ENCODE results near the gene SLC44A4.
A peak's percentile ranks its signal among the peaks of the same experiment; 100 is the strongest.
"Not testable (repeated sequence)": the region's sequence is repeated elsewhere in the genome, so short reads cannot be mapped to it uniquely, and the experiment has no call there.

SLC44A4 gene

DNA sequence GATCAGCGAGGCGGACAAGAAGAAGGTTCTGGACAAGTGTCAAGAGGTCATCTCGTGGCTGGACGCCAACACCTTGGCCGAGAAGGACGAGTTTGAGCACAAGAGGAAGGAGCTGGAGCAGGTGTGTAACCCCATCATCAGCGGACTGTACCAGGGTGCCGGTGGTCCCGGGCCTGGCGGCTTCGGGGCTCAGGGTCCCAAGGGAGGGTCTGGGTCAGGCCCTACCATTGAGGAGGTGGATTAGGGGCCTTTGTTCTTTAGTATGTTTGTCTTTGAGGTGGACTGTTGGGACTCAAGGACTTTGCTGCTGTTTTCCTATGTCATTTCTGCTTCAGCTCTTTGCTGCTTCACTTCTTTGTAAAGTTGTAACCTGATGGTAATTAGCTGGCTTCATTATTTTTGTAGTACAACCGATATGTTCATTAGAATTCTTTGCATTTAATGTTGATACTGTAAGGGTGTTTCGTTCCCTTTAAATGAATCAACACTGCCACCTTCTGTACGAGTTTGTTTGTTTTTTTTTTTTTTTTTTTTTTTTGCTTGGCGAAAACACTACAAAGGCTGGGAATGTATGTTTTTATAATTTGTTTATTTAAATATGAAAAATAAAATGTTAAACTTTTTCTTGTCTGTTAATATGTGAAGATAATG, 49.0 kb downstream of the SLC44A4 start:
- no peak for ATAC-seq

DNA sequence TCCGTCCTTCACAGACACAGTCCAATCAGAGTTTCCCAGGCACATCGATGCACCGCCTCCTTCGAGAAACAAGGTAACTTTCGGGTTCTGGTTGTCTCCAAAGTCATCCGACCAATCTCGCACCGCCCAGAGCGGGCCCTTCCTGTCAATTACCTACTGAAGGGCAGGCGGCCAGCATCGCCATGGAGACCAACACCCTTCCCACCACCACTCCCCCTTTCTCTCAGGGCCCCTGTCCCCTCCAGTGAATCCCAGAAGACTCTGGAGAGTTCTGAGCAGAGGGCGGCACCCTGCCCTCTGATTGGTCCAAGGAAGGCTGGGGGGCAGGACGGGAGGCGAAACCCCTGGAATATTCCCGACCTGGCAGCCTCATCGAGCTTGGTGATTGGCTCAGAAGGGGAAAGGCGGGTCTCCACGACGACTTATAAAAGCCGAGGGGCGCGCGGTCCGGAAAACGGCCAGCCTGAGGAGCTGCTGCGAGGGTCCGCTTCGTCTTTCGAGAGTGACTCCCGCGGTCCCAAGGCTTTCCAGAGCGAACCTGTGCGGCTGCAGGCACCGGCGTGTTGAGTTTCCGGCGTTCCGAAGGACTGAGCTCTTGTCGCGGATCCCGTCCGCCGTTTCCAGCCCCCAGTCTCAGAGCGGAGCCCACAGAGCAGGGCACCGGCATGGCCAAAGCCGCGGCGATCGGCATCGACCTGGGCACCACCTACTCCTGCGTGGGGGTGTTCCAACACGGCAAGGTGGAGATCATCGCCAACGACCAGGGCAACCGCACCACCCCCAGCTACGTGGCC, 51.3 kb downstream of the SLC44A4 start, which contains the start of gene HSPA1B:
Gene HSPA1B (plus strand): TSS at position 453 of the 794 bp plus-strand sequence. CDS start 213 bp downstream, at position 666.
- DNase-seq (peak; percentile 94), ATAC-seq (peak; percentile 92)

More for the DNA sequence above, 49.0 kb downstream of the SLC44A4 start:
- no peak for DNase-seq

DNA sequence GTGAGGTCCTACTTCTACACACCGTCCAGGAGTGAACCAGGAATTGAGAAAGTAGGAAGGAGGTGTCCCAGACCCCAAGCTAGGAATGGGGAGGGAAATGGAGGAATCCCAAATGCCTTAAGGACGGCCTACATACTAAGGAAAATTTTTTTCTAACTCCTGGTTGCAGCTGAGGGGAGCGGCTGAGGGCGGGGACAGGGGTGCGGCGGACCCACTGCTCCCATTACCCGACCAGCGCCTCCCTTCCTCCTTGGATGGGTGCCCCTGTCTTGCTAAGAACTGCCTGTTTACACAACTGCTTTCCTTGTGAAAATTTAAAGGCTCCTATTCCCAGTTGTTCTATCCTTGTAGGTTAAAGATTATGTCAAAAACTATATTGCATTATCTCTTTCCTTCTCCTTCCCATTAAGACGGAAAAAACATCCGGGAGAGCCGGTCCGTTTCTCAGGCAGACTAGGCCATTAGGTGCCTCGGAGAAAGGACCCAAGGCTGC, 52.0 kb downstream of the SLC44A4 start:
- ATAC-seq, result no peak
- peak; percentile 50 for DNase-seq

DNA sequence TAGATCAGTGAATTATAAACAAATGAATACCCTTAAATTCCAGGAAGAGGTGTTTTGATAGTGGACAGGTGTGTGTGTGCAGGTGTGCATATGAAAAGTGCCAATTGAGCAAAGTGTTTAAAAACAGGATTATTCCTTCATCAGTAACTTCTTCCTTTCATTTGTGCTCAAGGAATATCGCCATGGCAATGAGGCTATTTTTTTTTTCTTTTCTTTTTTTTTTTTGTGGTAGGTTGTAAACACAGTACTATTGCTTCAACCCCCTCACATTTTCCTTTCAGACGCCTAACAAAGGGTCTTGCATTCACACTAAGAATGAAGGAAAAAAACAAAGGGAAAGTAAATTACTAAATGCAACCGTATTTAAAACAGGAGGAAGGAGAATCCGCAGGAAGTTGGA, 53.2 kb downstream of the SLC44A4 start:
- ATAC-seq, result no peak
- DNase-seq, result no peak

DNA sequence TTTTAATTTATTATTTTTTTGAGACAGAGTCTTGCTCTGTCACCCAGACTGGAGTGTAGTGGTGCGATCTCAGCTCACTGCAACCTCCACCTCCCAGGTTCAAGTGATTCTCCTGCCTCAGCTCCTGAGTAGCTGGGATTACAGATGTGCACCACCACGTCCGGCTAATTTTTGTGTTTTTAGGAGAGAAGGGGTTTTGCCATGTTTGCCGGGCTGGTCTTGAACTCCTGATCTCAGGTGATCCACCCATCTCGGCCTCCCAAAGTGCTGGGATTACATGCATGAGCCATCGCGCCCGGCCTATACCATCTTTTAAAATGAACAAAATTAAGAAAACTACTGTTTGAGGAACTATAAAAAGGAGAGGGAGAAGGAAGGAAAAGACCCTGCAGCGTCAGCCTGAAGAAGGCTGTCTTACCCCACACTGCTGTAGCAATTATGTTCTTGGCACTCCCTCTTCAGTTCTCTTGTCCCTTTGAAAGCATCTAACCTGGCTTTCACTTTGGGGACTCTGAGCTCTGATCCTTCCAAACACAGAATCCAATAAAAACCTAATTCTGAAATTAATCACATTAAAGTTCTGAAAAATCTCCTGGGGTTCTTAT, 55.1 kb downstream of the SLC44A4 start:
- ATAC-seq, DNase-seq: not testable (repeated sequence)

- ATAC-seq, result peak; percentile 58
- peak; percentile 70 for DNase-seq
Observed at GRCh38 chr6:31822036-31822821, 56.6 kb downstream of the SLC44A4 start.

- peak; percentile 61 for ATAC-seq
Observed at GRCh38 chr6:31821301-31822035, 57.3 kb downstream of the SLC44A4 start.

GRCh38 chr6:31820399-31820798, 58.4 kb downstream of the SLC44A4 start:
- ATAC-seq, DNase-seq: not testable (repeated sequence)

More at GRCh38 chr6:31821301-31822035, 57.3 kb downstream of the SLC44A4 start:
- DNase-seq, result peak; percentile 82

DNA sequence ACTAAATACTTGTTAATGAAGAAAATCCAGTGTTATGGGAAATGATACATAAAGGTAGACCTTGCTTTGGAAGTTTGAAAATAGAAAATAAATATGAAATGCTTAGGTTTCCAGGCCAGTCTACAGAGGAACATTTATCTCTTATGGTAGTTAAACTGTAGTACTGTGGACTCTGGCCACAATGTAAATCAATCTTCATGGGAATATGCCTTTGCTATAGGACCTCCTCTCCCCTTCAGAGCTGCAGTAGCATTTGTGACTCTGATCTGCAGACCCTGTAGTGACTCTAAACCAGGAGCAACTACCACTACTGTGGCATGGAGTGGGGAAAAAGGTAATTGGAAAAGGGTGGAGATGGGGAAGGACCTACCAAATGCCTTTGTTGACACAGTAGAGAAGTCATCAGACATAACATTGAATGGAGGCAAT, 58.9 kb downstream of the SLC44A4 start:
- DNase-seq (no peak), ATAC-seq (no peak)

GRCh38 chr6:31817929-31818511, 60.8 kb downstream of the SLC44A4 start:
- ATAC-seq, result not testable (repeated sequence)

DNA sequence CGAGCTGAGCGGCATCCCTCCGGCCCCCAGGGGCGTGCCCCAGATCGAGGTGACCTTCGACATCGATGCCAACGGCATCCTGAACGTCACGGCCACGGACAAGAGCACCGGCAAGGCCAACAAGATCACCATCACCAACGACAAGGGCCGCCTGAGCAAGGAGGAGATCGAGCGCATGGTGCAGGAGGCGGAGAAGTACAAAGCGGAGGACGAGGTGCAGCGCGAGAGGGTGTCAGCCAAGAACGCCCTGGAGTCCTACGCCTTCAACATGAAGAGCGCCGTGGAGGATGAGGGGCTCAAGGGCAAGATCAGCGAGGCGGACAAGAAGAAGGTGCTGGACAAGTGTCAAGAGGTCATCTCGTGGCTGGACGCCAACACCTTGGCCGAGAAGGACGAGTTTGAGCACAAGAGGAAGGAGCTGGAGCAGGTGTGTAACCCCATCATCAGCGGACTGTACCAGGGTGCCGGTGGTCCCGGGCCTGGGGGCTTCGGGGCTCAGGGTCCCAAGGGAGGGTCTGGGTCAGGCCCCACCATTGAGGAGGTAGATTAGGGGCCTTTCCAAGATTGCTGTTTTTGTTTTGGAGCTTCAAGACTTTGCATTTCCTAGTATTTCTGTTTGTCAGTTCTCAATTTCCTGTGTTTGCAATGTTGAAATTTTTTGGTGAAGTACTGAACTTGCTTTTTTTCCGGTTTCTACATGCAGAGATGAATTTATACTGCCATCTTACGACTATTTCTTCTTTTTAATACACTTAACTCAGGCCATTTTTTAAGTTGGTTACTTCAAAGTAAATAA, 61.5 kb downstream of the SLC44A4 start:
- ATAC-seq, result peak; percentile 9
- DNase-seq, result not testable (repeated sequence)

More at GRCh38 chr6:31817929-31818511, 60.8 kb downstream of the SLC44A4 start:
- not testable (repeated sequence) for DNase-seq

GRCh38 chr6:31815025-31815838, 63.6 kb downstream of the SLC44A4 start, which contains the start of the genes HSPA1A and HSPA1L:
TSS of gene HSPA1A (plus strand) at chr6:31815543. CDS start at chr6:31815757, 214 bp downstream.
TSS of gene HSPA1L (minus strand) at chr6:31815283. CDS start at chr6:31811972, 3,311 bp downstream.
- peak; percentile 39 for ATAC-seq
- peak; percentile 76 for DNase-seq

- DNase-seq, result peak; percentile 78
- peak; percentile 53 for ATAC-seq
Observed at GRCh38 chr6:31814677-31815024, 64.1 kb downstream of the SLC44A4 start.

DNA sequence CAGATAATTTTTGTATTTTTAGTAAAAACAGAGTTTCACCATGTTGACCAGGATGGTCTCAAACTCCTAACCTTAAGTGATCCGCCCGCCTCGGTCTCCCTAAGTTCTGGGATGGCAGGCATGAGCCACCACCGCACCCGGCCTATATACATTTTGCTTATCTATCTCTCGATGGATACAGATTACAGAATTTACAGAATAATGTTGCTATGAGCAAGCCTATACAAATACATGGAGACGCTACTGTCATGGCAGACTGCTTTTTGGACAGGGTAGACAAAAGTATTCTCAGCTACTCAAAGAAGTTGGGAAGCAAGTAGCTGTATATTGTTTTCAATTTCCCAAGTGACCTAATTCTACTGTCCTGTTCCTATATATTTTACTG, 65.3 kb downstream of the SLC44A4 start:
- no peak for DNase-seq
- ATAC-seq, result no peak
